Right lung (tissue), 5 donors: ENCODE results near the gene ECSIT. TPM values are rescaled to one million over a fixed set of nuclear protein-coding genes. Genes with fewer than 3 reads are reported as not detected.

ENCODE experiments used
- polyA plus RNA-seq, 5 donors: library from polyadenylated mRNA; unstranded; fragments of 120-200 nt; gene quantifications; one replicate each; pipeline versions ENCODE4 v1.2.1 to v1.2.3, GENCODE V29; 2013; ENCODE audit warnings: inconsistent platforms in 1 of 5, low replicate concordance in 1 of 5; ENCODE audit not compliant: insufficient read length in 5 of 5, insufficient read depth in 1 of 5

Gene ECSIT
- polyA plus RNA-seq, 5 donors: 26.9 to 44.8 (median 32.0) TPM

Other genes with a start within 250 kb of the ECSIT start
- under 1 TPM in 1 of 5 donors, not detected in 4; 0.17 TPM for gene TSPAN16, start 233.0 kb downstream of the ECSIT start, polyA plus RNA-seq
- 10 to 100 TPM; 13.6 to 22.3 (median 16.6) TPM for gene RAB3D, start 189.5 kb downstream of the ECSIT start, polyA plus RNA-seq
- 10 to 100 TPM; 66.0 to 99.0 (median 79.6) TPM for gene TMEM205, start 182.9 kb downstream of the ECSIT start, polyA plus RNA-seq
- gene CCDC159, start 182.6 kb downstream of the ECSIT start, polyA plus RNA-seq: 10 to 100 TPM; 34.9 to 52.9 (median 45.6) TPM
- 10 to 100 TPM; 16.2 to 32.3 (median 22.1) TPM for gene PLPPR2, start 173.7 kb downstream of the ECSIT start, polyA plus RNA-seq
- 1 to 10 TPM; 2.0 to 3.5 (median 2.2) TPM for gene SWSAP1, start 154.5 kb downstream of the ECSIT start, polyA plus RNA-seq
- 10 to 100 TPM; 22.1 to 32.5 (median 27.2) TPM for gene EPOR, start 144.8 kb downstream of the ECSIT start, polyA plus RNA-seq
- 10 to 100 TPM; 39.4 to 57.9 (median 50.5) TPM for gene RGL3, start 109.8 kb downstream of the ECSIT start, polyA plus RNA-seq
- 1 to 10 TPM in 4 of 5 donors, under 1 TPM in 1; 0.59 to 2.5 (median 2.4) TPM for gene ODAD3, start 94.0 kb downstream of the ECSIT start, polyA plus RNA-seq
- gene PRKCSH, start 93.5 kb downstream of the ECSIT start, polyA plus RNA-seq: 100 to 1,000 TPM; 223 to 345 (median 265) TPM
- gene ELAVL3, start 48.1 kb downstream of the ECSIT start, polyA plus RNA-seq: under 1 TPM in 4 of 5 donors, not detected in 1; 0.05 to 0.19 (median 0.11) TPM
- gene ZNF653, start 23.3 kb downstream of the ECSIT start, polyA plus RNA-seq: 1 to 10 TPM; 7.4 to 9.6 (median 8.5) TPM
- 10 to 100 TPM in 2 of 5 donors, 1 to 10 TPM in 3; 4.2 to 21.1 (median 9.8) TPM for gene CNN1, start 9.7 kb upstream of the ECSIT start, polyA plus RNA-seq
- gene ELOF1, start 30.1 kb upstream of the ECSIT start, polyA plus RNA-seq: 10 to 100 TPM; 38.5 to 60.3 (median 39.3) TPM
- gene ACP5, start 48.5 kb upstream of the ECSIT start, polyA plus RNA-seq: 1 to 10 TPM; 2.6 to 4.4 (median 3.5) TPM
- 10 to 100 TPM; 29.8 to 43.8 (median 37.0) TPM for gene ZNF627, start 68.3 kb upstream of the ECSIT start, polyA plus RNA-seq
- gene ZNF823, start 209.8 kb upstream of the ECSIT start, polyA plus RNA-seq: 10 to 100 TPM in 2 of 5 donors, 1 to 10 TPM in 3; 7.0 to 11.0 (median 9.0) TPM
- gene ZNF441, start 237.9 kb upstream of the ECSIT start, polyA plus RNA-seq: 10 to 100 TPM in 4 of 5 donors, 1 to 10 TPM in 1; 8.1 to 16.3 (median 12.3) TPM